ENCODE measurements around the gene PCYT1A. TPM values are rescaled to one million over a fixed set of nuclear protein-coding genes. Genes with fewer than 3 reads are reported as not detected.

The PCYT1A gene
- total and polyA plus RNA-seq, 2 of the 13 experiments (the other 11 are each of a cell fraction or from before 2014, with no cell fraction given) = 26.4 to 45.3 TPM

DNA sequence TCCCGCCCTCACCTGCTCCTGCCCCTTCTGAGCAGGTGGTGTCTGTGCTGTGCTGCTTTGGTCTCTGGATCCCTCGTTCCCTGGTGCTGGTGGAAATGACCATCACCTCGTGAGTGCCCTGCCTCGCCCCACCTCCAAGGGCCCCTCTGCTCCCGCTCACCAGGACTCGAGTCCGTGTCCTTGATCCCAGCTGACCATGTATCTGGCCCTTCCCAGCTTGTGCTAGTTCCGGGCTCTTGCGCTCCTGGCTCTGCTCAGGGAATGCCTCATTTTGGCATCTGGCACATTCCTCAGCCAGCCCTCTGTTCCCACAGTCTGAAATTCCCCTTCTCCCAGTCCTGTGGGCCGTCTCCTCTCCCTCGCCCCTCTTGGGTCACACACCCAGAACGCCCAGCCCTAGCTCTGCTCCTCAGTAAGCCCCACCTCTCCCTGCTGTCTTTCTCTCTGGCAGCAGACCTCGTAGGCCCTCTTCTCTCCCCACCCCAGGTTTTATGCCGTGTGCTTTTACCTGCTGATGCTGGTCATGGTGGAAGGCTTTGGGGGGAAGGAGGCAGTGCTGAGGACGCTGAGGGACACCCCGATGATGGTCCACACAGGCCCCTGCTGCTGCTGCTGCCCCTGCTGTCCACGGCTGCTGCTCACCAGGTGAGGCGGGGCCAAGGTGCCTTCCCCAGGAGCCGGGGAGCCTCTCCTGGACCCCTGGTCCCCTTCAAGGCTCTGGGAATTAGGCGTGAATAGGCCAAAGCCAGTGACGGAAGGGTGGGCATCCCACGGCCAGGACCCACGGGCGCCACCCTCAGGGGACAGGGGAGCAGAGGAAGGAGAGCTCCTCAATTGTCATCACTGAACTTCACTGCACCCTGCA lies 59.7 kb downstream of the PCYT1A start (continued):
- TF ChIP-seq YEATS2 (CRISPR knock-in tag; IDR thresholded peaks at IDR 0.05; ENCODE audit: borderline replicate concordance) = no peak
- TF ChIP-seq, protein P1, sequence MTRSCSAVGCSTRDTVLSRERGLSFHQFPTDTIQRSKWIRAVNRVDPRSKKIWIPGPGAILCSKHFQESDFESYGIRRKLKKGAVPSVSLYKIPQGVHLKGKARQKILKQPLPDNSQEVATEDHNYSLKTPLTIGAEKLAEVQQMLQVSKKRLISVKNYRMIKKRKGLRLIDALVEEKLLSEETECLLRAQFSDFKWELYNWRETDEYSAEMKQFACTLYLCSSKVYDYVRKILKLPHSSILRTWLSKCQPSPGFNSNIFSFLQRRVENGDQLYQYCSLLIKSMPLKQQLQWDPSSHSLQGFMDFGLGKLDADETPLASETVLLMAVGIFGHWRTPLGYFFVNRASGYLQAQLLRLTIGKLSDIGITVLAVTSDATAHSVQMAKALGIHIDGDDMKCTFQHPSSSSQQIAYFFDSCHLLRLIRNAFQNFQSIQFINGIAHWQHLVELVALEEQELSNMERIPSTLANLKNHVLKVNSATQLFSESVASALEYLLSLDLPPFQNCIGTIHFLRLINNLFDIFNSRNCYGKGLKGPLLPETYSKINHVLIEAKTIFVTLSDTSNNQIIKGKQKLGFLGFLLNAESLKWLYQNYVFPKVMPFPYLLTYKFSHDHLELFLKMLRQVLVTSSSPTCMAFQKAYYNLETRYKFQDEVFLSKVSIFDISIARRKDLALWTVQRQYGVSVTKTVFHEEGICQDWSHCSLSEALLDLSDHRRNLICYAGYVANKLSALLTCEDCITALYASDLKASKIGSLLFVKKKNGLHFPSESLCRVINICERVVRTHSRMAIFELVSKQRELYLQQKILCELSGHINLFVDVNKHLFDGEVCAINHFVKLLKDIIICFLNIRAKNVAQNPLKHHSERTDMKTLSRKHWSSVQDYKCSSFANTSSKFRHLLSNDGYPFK (CRISPR knock-in tag; IDR thresholded peaks at IDR 0.05; ENCODE audit: borderline replicate concordance) = peak; percentile 52; the same call in 1 of the 2 replicates
- no peak for TF ChIP-seq ZNF160 (CRISPR knock-in tag; IDR thresholded peaks at IDR 0.05)
- TF ChIP-seq, protein P2, sequence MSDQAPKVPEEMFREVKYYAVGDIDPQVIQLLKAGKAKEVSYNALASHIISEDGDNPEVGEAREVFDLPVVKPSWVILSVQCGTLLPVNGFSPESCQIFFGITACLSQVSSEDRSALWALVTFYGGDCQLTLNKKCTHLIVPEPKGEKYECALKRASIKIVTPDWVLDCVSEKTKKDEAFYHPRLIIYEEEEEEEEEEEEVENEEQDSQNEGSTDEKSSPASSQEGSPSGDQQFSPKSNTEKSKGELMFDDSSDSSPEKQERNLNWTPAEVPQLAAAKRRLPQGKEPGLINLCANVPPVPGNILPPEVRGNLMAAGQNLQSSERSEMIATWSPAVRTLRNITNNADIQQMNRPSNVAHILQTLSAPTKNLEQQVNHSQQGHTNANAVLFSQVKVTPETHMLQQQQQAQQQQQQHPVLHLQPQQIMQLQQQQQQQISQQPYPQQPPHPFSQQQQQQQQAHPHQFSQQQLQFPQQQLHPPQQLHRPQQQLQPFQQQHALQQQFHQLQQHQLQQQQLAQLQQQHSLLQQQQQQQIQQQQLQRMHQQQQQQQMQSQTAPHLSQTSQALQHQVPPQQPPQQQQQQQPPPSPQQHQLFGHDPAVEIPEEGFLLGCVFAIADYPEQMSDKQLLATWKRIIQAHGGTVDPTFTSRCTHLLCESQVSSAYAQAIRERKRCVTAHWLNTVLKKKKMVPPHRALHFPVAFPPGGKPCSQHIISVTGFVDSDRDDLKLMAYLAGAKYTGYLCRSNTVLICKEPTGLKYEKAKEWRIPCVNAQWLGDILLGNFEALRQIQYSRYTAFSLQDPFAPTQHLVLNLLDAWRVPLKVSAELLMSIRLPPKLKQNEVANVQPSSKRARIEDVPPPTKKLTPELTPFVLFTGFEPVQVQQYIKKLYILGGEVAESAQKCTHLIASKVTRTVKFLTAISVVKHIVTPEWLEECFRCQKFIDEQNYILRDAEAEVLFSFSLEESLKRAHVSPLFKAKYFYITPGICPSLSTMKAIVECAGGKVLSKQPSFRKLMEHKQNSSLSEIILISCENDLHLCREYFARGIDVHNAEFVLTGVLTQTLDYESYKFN (CRISPR knock-in tag; conservative IDR thresholded peaks at IDR 0.05) = peak; percentile 90
- no peak for TF ChIP-seq SRSF9 (IDR thresholded peaks at IDR 0.05; ENCODE audit: borderline replicate concordance, insufficient read depth, low read depth, low read length, poor library complexity, severe bottlenecking)
- no peak for TF ChIP-seq TEAD2 (CRISPR knock-in tag; IDR thresholded peaks at IDR 0.05)
- TF ChIP-seq MEF2D (CRISPR knock-in tag; IDR thresholded peaks at IDR 0.05) = peak; percentile 60; the same call in 1 of the 2 replicates
- no peak for TF ChIP-seq ZFYVE20 (CRISPR knock-in tag; IDR thresholded peaks at IDR 0.05; ENCODE audit: borderline replicate concordance, low read depth)
- TF ChIP-seq SRF (IDR thresholded peaks at IDR 0.05; ENCODE audit: low read depth, low read length) = no peak
- peak; percentile 70; the same call in 1 of the 2 replicates for TF ChIP-seq ZNF607 (CRISPR knock-in tag; IDR thresholded peaks at IDR 0.05; ENCODE audit: borderline replicate concordance)
- no peak for TF ChIP-seq ZSCAN29 (CRISPR knock-in tag; conservative IDR thresholded peaks at IDR 0.05)
- no peak for TF ChIP-seq SOX13 (IDR thresholded peaks at IDR 0.05)
- peak in 1 of 2 experiments; percentile 39; a peak in 1 of 4 replicates for TF ChIP-seq SOX13 (CRISPR knock-in tag; conservative IDR thresholded peaks at IDR 0.05 in 1 of 2, IDR thresholded peaks at IDR 0.05 in 1 of 2)
- no peak for TF ChIP-seq TCF7 (IDR thresholded peaks at IDR 0.05; ENCODE audit: low read depth)
- TF ChIP-seq, protein P3, sequence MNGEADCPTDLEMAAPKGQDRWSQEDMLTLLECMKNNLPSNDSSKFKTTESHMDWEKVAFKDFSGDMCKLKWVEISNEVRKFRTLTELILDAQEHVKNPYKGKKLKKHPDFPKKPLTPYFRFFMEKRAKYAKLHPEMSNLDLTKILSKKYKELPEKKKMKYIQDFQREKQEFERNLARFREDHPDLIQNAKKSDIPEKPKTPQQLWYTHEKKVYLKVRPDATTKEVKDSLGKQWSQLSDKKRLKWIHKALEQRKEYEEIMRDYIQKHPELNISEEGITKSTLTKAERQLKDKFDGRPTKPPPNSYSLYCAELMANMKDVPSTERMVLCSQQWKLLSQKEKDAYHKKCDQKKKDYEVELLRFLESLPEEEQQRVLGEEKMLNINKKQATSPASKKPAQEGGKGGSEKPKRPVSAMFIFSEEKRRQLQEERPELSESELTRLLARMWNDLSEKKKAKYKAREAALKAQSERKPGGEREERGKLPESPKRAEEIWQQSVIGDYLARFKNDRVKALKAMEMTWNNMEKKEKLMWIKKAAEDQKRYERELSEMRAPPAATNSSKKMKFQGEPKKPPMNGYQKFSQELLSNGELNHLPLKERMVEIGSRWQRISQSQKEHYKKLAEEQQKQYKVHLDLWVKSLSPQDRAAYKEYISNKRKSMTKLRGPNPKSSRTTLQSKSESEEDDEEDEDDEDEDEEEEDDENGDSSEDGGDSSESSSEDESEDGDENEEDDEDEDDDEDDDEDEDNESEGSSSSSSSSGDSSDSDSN (CRISPR knock-in tag; IDR thresholded peaks at IDR 0.05) = peak; percentile 83
- TF ChIP-seq ZNF317 (CRISPR knock-in tag; IDR thresholded peaks at IDR 0.05) = no peak
- TF ChIP-seq FOXC1 (CRISPR knock-in tag; IDR thresholded peaks at IDR 0.05; ENCODE audit: borderline replicate concordance) = 0 out of 2 replicates have a peak, but pooled peaks have one; percentile 37
- peak; percentile 36; the same call in 1 of the 2 replicates for TF ChIP-seq SOX5 (CRISPR knock-in tag; IDR thresholded peaks at IDR 0.05; ENCODE audit: borderline replicate concordance)
- TF ChIP-seq SP4 (CRISPR knock-in tag; IDR thresholded peaks at IDR 0.05) = no peak
- TF ChIP-seq PHF8 (CRISPR knock-in tag; IDR thresholded peaks at IDR 0.05) = no peak
